Measurements from ENCODE around the gene CDC14A.
"Not testable (repeated sequence)": the region's sequence is repeated elsewhere in the genome, so short reads cannot be mapped to it uniquely, and the experiment has no call there.

DNA sequence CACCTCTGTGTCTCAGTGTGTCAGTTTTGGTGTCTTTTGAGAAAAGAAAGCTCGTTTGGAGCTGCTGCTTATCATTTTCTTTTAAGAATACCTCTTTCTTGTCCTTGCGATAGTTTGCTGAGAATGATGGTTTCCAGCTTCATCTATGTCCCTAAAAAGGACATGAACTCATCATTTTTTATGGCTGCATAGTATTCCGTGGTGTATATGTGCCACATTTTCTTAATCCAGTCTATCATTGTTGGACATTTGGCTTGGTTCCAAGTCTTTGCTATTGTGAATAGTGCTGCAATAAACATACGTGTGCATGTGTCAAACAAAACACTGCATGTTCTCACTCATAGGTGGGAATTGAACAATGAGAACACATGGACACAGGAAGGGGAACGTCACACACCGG, 12.6 kb upstream of the CDC14A start:
- TF ChIP-seq, protein P1, sequence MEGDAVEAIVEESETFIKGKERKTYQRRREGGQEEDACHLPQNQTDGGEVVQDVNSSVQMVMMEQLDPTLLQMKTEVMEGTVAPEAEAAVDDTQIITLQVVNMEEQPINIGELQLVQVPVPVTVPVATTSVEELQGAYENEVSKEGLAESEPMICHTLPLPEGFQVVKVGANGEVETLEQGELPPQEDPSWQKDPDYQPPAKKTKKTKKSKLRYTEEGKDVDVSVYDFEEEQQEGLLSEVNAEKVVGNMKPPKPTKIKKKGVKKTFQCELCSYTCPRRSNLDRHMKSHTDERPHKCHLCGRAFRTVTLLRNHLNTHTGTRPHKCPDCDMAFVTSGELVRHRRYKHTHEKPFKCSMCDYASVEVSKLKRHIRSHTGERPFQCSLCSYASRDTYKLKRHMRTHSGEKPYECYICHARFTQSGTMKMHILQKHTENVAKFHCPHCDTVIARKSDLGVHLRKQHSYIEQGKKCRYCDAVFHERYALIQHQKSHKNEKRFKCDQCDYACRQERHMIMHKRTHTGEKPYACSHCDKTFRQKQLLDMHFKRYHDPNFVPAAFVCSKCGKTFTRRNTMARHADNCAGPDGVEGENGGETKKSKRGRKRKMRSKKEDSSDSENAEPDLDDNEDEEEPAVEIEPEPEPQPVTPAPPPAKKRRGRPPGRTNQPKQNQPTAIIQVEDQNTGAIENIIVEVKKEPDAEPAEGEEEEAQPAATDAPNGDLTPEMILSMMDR (IDR thresholded peaks at IDR 0.05): not testable (repeated sequence)
- TF ChIP-seq POLR2AphosphoS5 (IDR thresholded peaks at IDR 0.05); POLR2A (IDR thresholded peaks at IDR 0.05; ENCODE audit: low read depth); EP300 (IDR thresholded peaks at IDR 0.05): not testable (repeated sequence)
